Measurements from ENCODE around the gene SP5. TPM values are rescaled to one million over a fixed set of nuclear protein-coding genes. Genes with fewer than 3 reads are reported as not detected.

Gene SP5
- total and polyA plus RNA-seq, 10 donors, result 0.06 to 0.20 TPM; not detected in 8

DNA sequence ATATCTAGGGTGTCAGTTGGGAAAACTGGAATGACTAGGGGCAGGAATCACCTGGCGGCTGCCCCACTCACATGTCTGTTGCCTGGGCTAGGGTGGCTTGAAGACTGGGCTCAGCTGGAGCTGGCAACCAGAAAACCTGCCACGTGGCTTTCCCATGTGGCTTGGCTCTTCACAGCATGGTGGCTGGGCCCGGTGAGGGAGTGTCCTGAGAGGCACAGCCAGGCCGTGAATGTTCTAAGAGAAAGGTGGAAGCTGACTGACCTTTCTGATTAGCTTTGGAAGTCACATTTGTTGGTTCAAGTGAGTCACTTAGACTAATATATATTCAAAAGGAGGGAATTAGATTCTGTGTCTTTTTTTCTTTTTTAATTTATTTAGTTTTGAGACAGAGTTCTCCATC lies 22.7 kb downstream of the SP5 start:
- Histone ChIP-seq H3K36me3 (no peaks in the 10 kb centered on the region), H3K27ac (no peak overlapping the region), H3K4me3 (no peak overlapping the region), H3K9me3 (peaks cover 0 to 13% (median 8%) of the 10 kb centered on the region in 8 donors), H3K27me3 (replicated peaks in 1 of 7) (peaks cover 0 to 26% (median 0%) of the 10 kb centered on the region in 7 donors), H3K4me1 (no peaks in the 10 kb centered on the region)
- TF ChIP-seq, protein P1, sequence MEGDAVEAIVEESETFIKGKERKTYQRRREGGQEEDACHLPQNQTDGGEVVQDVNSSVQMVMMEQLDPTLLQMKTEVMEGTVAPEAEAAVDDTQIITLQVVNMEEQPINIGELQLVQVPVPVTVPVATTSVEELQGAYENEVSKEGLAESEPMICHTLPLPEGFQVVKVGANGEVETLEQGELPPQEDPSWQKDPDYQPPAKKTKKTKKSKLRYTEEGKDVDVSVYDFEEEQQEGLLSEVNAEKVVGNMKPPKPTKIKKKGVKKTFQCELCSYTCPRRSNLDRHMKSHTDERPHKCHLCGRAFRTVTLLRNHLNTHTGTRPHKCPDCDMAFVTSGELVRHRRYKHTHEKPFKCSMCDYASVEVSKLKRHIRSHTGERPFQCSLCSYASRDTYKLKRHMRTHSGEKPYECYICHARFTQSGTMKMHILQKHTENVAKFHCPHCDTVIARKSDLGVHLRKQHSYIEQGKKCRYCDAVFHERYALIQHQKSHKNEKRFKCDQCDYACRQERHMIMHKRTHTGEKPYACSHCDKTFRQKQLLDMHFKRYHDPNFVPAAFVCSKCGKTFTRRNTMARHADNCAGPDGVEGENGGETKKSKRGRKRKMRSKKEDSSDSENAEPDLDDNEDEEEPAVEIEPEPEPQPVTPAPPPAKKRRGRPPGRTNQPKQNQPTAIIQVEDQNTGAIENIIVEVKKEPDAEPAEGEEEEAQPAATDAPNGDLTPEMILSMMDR (IDR thresholded peaks at IDR 0.05 in 8 of 11, conservative IDR thresholded peaks at IDR 0.05 in 3 of 11), result no peak
- no peak for TF ChIP-seq POLR2AphosphoS5 (IDR thresholded peaks at IDR 0.05)
- no peak for TF ChIP-seq POLR2A (IDR thresholded peaks at IDR 0.05)
- intact Hi-C loops (cut with DNase I; ENCODE audit: low total_unique reads), result no loop called here
- 83 to 93% (median 87%) methylated on average over 4 of the region's 4 CpGs for WGBS, 5 donors
- DNase-seq, result no peak

DNA sequence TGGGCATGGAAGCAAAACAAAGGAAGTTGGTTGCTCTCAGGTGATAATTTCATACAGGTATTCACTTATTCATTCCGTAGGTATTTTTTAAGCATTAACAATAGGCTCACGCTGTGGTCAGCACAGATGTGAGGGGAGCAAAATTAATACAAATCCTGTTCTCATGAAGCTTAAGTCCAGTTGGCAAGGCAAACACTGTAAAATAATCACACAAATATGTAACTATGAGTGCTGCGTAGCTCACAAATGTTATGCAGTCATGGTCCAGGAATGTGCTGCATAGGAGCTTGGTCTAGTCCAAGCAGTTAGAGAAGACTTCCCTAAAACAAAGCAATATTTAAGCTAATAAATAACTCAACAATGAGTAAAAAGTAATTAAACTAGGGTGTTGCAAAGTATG lies 23.9 kb downstream of the SP5 start:
- no peak for DNase-seq
- Histone ChIP-seq H3K27ac (no peak overlapping the region), H3K27me3 (replicated peaks in 1 of 7) (peaks cover 0 to 39% (median 0%) of the 10 kb centered on the region in 7 donors), H3K4me1 (no peaks in the 10 kb centered on the region), H3K9me3 (peaks cover 0 to 13% (median 8%) of the 10 kb centered on the region in 8 donors), H3K4me3 (no peak overlapping the region), H3K36me3 (no peaks in the 10 kb centered on the region)
- intact Hi-C loops (cut with DNase I; ENCODE audit: low total_unique reads), result no loop called here
- TF ChIP-seq POLR2AphosphoS5 (IDR thresholded peaks at IDR 0.05) (no peak), POLR2A (IDR thresholded peaks at IDR 0.05) (no peak)
- TF ChIP-seq, protein P1 (IDR thresholded peaks at IDR 0.05 in 8 of 11, conservative IDR thresholded peaks at IDR 0.05 in 3 of 11), result no peak
- WGBS, 5 donors, result 84 to 96% (median 94%) methylated on average over 3 of the region's 3 CpGs

DNA sequence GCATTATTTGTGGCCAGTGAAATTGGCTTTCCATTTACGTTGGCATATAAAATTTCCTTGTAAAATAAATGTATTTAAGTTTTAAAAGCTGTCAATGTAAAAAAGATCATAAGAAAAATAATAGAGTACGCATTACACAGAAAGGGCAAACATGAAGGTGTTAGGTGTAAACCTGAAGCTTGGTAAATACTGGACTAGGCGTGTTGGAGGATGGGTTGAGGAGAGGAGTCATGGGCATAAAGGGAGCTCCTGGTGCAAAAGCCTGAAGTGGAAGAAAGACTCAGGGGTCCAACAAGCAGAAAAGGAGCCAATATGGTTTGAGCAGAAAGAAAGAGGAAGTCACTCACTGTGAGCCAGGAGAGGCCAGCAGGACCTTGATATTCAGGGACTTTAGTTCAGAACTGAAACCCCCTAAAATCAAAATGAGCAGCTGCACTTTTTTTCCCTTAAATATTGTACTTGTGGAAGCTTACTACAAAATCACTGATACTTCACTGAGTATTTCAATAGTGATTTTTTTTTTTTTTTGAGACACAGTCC lies 24.4 kb downstream of the SP5 start:
- H3K27ac ChIP-seq, result no peak overlapping the region
- no peaks in the 10 kb centered on the region for H3K36me3 ChIP-seq
- TF ChIP-seq POLR2AphosphoS5 (IDR thresholded peaks at IDR 0.05) (no peak), POLR2A (IDR thresholded peaks at IDR 0.05) (no peak)
- TF ChIP-seq, protein P1 (IDR thresholded peaks at IDR 0.05 in 8 of 11, conservative IDR thresholded peaks at IDR 0.05 in 3 of 11), result no peak
- no peaks in the 10 kb centered on the region for H3K4me1 ChIP-seq
- H3K9me3 ChIP-seq, result peaks cover 0 to 13% (median 8%) of the 10 kb centered on the region in 8 donors
- H3K27me3 ChIP-seq (replicated peaks in 1 of 7), result peaks cover 0 to 44% (median 0%) of the 10 kb centered on the region in 7 donors
- intact Hi-C loops (cut with DNase I; ENCODE audit: low total_unique reads), result no loop called here
- WGBS, 5 donors, result 79 to 88% (median 84%) methylated on average over 3 of the region's 3 CpGs
- DNase-seq, result no peak
- no peak overlapping the region for H3K4me3 ChIP-seq

- Histone ChIP-seq H3K4me3 (no peak overlapping the region), H3K4me1 (no peaks in the 10 kb centered on the region), H3K9me3 (peaks cover 0 to 13% (median 8%) of the 10 kb centered on the region in 8 donors), H3K27me3 (replicated peaks in 1 of 7) (peaks cover 0 to 54% (median 0%) of the 10 kb centered on the region in 7 donors), H3K36me3 (no peaks in the 10 kb centered on the region), H3K27ac (no peak overlapping the region)
- intact Hi-C loops (cut with DNase I; ENCODE audit: low total_unique reads), result no loop called here
- TF ChIP-seq POLR2AphosphoS5 (IDR thresholded peaks at IDR 0.05) (no peak), POLR2A (IDR thresholded peaks at IDR 0.05) (no peak)
- TF ChIP-seq, protein P1 (IDR thresholded peaks at IDR 0.05 in 8 of 11, conservative IDR thresholded peaks at IDR 0.05 in 3 of 11), result no peak
- 70 to 86% (median 78%) methylated on average over 4 of the region's 4 CpGs for WGBS, 5 donors
- no peak for DNase-seq
Measured at GRCh38 chr2:170740660-170741059, 25.5 kb downstream of the SP5 start.
